ENCODE results near the gene SLC15A3.
A peak's percentile ranks its signal among the peaks of the same experiment; 100 is the strongest.

The SLC15A3 gene

DNA sequence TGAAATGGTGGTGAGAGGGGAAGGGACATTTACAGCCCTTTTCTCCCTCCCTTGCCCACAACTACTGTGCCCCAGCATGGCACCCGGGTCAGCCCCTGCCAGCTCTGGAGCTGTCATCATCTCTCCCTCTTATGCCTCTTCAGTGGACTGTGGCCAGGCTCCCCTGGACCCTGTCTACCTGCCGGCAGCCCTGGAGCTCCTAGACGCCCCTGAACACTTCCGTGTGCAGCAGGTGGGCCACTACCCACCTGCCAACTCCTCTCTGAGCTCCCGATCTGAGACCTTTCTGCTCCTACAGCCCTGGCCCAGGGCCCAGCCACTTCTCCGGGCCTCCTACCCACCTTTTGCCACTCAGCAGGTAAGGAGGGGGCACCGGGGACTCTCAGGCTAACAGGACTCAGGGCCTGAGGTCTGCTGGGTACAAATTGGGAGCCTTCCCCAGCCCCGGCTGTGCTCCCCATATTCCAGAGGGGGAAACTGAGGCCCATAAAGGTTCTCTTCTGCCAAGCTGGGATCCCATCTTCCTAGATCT is 24.8 kb downstream of the SLC15A3 start:
- DNase-seq = no peak

GRCh38 chr11:60926500-60926899 is 25.5 kb downstream of the SLC15A3 start:
- DNase-seq = no peak

GRCh38 chr11:60925868-60926267 is 26.1 kb downstream of the SLC15A3 start:
- DNase-seq = no peak

DNA sequence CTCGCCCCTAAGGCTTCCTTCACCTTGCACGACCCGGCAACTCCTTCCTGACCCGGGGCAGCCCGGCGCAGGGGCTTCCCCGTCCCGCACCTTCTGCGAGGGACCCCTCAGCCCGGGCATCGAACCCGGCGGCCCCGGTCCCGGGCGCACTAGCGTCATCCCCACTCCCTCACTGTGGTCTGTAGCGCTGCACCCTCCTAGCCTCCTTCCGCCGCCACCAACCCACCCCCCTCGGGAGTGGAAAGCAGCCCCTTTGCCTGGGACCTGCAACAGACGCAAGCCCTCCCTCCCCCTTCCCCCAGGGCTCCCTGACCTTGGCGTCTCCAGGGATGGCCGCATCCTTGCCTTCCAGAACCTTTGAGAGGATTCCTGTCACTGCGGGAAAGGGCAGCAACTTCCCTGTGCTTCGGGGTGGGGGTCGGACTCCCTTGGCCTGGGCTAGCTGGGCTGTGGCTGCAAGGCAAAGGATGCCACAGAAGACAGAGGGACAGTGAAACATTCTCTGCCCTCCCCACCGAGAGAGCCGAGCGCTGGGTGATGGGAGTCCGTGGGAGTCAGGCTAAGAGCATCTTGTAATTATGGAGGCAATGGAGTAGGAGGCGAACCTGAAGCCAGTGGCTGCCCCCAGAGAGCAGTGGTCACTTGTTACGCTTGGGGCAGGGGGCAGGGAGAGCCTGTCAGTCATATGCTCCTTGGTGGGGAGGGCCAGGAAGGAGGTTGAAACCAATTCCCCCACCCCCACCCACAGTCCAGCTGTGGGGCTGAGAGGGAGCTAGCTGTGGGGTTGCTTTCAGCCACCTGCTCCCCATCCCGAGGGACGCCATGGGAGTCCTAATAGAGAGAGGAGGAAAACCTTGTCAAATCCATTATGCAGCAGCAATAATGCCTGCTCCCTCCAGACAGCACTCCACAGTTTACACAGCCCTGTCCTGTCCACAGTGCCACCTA is 26.8 kb downstream of the SLC15A3 start:
- no peak for DNase-seq

DNA sequence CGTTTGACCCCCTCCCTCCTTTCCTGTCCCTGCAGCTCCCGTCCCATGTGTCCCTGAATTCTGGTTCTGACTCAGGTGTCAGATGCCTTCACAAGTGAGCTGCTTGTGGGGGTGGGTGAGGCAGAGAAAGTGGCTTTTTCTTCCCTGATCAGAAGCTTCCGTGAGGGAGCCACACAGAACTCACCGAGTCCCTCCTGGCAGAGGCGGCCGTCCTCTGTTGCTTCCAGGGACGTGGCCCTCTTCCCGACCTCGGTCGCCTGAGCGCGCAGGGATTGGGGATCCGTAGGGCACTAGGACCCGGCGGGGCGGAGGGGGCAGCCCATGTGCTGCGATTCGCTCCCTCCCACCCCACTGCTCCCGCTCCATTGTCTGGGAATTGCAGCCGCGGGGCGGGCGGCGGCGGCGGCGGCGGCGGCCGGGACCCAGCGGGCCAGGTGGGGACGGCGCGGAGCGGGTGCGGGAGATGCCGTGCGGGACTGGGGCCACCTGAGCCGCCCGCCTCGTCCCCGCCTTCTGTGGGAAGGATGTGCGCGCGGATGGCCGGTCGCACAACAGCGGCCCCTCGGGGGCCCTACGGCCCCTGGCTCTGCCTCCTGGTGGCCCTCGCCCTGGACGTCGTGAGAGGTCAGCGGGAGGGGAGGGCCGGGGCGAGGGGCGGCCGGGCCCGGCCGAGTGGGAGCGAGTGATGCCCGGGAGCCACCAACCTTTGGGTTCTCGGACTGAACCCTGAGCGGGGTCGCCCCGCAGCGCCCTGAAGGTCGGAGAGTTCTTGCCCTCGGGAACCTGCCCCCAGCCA is 27.7 kb downstream of the SLC15A3 start, which contains the start of gene TMEM132A:
Gene TMEM132A, plus strand, starts transcription at position 351 of the 796 bp plus-strand sequence. Its CDS starts 174 bp downstream, at position 525.
- no peak for DNase-seq

- DNase-seq = no peak
Observed at GRCh38 chr11:60923800-60924109, 28.2 kb downstream of the SLC15A3 start.

GRCh38 chr11:60923326-60923725 is 28.6 kb downstream of the SLC15A3 start:
- DNase-seq = no peak

- no peak for DNase-seq
Observed at GRCh38 chr11:60922906-60923305, 29.1 kb downstream of the SLC15A3 start.

DNA sequence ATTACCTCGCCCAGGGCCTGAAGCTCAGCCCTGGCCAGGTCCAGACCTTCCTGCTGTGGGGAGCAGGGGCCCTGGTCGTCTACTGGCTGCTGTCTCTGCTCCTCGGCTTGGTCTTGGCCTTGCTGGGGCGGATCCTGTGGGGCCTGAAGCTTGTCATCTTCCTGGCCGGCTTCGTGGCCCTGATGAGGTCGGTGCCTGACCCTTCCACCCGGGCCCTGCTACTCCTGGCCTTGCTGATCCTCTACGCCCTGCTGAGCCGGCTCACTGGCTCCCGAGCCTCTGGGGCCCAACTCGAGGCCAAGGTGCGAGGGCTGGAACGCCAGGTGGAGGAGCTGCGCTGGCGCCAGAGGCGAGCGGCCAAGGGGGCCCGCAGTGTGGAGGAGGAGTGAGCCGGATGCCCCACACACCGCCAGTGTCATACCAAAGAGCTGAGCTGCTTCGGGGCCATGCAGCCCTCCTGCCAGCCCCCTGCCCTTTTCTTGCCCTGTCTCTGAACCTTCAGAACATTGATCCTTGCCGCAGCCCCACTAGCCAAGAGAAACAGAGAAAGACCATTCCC is 30.1 kb downstream of the SLC15A3 start:
- DNase-seq = no peak

GRCh38 chr11:60921259-60921658 is 30.7 kb downstream of the SLC15A3 start:
- DNase-seq = no peak

- DNase-seq = no peak
Observed at GRCh38 chr11:60919956-60920355, 32.0 kb downstream of the SLC15A3 start.

- no peak for DNase-seq
Observed at GRCh38 chr11:60919320-60919719, 32.7 kb downstream of the SLC15A3 start.

- DNase-seq = no peak
Observed at GRCh38 chr11:60918939-60919265, 33.1 kb downstream of the SLC15A3 start.

DNA sequence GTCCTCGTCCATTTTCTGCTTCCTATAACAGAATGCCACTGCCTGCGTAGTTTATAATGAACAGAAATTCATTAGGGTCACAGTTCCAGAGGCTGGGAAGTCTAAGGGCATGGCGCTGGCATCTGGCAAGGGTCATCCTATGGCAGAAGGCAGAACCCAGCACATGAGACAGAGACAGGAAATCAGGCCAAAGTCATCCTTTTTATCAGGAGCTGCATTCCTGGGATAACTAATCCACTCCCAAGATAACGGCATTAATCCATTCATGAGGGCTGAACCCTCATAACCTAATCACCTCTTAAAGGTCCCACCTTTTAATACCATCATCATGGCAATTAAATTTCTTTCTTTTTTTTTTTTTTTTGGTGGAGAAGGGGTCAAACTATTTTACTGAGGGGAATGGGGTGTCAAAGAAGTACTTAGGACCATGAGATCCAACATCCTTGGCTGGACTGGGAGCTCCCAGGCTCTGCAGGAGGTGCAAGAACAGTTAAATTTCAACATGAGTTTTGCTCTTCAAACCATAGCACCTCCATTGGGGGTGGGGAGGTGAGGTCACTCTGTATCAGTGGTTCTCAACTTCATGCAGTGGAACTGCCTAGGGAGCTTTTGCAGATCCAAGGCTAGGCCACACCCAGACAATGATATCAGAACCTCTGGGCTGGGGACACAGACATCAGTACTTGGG is 33.6 kb downstream of the SLC15A3 start:
- no peak for DNase-seq

DNA sequence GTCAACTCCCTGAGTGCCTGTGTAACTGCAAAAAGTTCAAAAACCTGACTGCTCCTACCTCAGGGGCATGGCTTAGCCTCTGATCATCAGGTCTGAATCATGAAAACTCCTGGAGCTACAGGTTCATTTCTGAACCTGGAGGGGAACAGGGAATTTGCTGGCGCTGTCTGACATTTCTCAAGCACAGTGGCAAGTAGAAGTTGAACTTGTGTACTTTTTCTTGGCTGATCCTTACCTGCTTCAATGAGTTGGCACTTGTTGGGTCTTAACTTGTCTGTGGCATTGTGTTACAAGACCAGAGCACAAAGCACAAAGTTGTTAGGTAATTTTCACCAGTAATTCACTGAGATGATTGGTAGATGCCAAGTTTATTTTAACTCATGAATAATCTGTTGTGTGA is 34.7 kb downstream of the SLC15A3 start:
- DNase-seq = no peak

- DNase-seq = no peak
Observed at GRCh38 chr11:60916669-60917206, 35.2 kb downstream of the SLC15A3 start.

GRCh38 chr11:60915248-60915914 is 36.6 kb downstream of the SLC15A3 start:
- peak; percentile 60 for DNase-seq

- DNase-seq = no peak
Observed at GRCh38 chr11:60914633-60915247, 37.2 kb downstream of the SLC15A3 start.

DNA sequence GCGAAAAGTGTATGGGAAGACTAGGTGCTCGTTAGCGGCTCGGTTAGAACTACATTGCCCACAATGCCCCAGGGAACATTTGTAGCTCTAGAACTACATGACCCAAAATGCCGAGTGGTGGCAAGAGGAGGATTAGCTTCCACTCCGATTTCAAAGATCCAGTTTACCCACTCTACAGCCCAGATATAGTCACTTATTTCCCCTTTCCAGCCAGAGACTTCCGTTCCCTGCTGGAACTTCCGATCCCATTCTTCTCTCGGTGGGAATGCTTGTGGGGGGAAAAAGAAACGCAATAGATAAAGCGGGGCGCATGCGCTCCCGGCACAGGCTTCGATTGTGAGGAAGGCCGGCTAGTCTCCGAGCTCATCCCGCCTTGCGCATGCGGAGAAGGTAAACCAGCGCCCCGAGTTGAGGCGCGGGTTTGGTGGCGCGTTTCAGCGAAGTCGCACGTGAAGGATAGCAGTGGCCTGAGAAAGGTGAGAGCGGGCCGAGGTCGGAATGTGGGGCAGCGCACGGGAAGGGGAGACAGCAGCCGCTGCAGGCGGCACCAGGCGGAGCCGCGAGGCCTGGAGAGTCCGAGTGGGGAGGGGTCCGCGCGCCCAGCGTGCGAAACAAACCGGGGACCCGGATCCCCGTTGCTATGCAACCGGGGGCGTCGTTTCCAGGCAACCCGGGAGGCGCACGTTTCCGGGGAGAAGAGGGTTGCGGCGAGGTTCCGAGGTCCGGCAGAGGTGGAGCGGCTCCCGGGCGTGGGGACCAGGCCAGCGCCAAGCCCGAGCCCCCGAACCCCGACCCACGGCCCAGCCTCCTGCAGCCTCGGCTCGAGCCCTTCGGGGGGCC is 38.0 kb downstream of the SLC15A3 start, which contains the start of gene TMEM109:
Gene TMEM109, plus strand, starts transcription at position 366 of the 840 bp plus-strand sequence. CDS start 5,536 bp downstream, outside the sequence.
- DNase-seq = peak; percentile 81

- DNase-seq = no peak
Observed at GRCh38 chr11:60912851-60913528, 39.0 kb downstream of the SLC15A3 start.

Measured in activated CD4-positive, alpha-beta T cell treated with anti-CD3 and anti-CD28 coated beads for 1 hour (primary cell).